GM21717 (cell line): ENCODE measurements around the gene CINP.
"Not testable (repeated sequence)": the region's sequence is repeated elsewhere in the genome, so short reads cannot be mapped to it uniquely, and the experiment has no call there.

Experiments
- ATAC-seq: cut with Tn5 transposase; IDR thresholded peaks from one replicate; pipeline ENCODE4 v1.9.1; 2021; ENCODE audit warnings: mild to moderate bottlenecking, moderate library complexity; ENCODE audit not compliant: unreplicated experiment

Gene CINP

GRCh38 chr14:102356280-102356679 is 6.4 kb downstream of the CINP start:
- no peak for ATAC-seq

DNA sequence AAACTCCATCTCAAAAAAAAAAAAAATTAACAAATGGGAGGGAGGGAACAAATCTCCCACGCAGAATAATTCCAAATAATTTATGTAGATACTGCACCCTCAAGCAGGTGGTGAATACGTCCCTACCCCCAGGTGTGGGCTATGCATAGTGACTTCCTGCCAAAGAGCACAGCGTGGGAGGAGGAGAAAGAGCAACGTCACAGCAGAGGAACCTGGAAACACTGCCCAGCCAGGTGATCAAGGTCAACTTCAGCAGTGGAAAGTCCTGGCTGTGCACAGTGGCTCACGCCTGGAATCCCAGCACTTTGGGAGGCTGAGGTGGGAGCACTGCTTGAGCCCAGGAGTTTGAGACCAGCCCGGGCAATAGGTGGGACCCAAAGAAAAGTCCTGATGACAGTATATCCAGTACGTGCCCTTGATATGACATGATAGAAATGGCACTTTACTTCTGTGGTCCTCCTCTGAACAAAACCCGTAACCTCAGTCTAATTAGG is 9.5 kb downstream of the CINP start:
- no peak for ATAC-seq

GRCh38 chr14:102352213-102352612 is 10.5 kb downstream of the CINP start:
- no peak for ATAC-seq

DNA sequence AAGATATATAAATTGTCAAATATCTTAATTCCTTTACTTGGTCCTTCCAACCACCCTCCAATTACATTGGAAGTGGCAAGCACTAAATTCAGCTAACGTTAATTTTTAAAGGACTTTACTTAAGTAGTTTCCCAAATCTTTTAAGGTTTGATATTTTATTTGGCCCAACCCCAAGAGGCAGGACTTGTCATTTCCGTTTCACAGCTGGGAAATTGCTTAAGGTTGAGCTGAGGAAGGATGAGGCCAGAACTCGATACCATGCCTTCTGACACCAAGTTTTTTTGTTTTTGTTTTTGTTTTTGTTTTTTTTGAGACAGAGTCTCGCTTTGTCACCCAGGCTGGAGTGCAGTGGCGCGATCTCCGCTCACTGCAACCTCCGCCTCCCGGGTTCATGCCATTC is 11.1 kb downstream of the CINP start:
- ATAC-seq: not testable (repeated sequence)

GRCh38 chr14:102351023-102351422 is 11.7 kb downstream of the CINP start:
- ATAC-seq: no peak

- ATAC-seq: no peak
Measured at GRCh38 chr14:102348376-102348775, 14.3 kb downstream of the CINP start.

- ATAC-seq: no peak
Measured at GRCh38 chr14:102346645-102347044, 16.0 kb downstream of the CINP start.

- ATAC-seq: no peak
Measured at GRCh38 chr14:102345232-102345631, 17.5 kb downstream of the CINP start.

- ATAC-seq: no peak
Measured at GRCh38 chr14:102344485-102344884, 18.2 kb downstream of the CINP start.

- no peak for ATAC-seq
Measured at GRCh38 chr14:102344084-102344483, 18.6 kb downstream of the CINP start.

- ATAC-seq: no peak
Measured at GRCh38 chr14:102342238-102342637, 20.5 kb downstream of the CINP start.

DNA sequence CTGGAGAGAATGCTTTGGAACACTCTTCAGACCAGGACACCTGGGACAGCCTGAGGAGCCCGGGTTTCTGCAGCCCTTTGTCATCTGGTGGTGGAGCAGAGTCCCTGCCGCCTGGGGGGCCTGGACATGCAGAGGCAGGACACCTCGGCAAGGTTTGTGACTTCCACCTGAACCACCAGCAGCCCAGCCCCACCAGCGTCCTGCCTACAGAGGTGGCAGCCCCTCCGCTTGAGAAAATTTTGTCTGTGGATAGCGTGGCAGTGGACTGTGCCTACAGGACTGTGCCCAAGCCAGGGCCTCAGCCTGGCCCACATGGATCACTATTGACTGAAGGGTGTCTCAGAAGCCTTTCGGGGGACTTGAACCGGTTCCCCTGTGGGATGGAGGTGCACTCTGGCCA is 21.1 kb downstream of the CINP start:
- ATAC-seq: no peak

DNA sequence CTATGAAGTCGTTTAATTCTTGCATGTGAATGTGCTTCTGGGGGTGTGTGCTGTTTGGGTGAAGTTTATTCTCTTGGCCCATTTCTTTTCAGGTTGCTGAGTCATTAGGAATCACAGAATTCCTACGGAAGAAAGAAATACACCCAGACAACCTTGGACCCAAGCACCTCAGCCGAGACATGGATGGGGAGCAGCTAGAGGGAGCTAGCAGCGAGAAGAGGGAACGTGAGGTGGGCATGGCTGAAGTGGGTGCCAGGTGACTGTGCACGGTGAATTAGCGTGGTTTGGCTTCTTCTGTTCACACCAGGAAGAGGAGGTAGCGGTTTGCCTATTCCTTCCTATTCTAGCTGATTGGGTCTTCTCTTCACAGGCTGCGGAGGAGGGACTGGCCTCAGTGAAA is 24.0 kb downstream of the CINP start:
- no peak for ATAC-seq

DNA sequence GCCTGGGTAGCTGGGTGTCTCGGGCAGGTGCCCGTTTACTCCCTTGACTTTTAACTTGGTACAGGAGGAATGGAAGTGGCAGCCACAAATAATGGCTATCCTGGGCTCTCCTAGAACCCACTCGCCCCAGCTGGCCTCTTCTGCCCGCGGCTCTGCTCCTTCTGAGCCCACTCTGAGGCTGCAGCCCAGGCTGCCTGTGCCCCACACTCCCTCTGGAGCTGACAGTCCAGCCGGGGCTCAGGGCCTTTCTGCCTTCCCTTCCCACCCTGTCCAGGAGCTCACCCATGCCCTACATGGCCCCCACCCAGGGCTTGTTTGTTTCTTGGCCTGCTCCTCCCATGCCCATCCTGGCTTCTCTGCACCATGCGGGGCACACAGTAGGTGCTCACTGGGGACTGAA is 27.5 kb downstream of the CINP start:
- ATAC-seq: no peak

DNA sequence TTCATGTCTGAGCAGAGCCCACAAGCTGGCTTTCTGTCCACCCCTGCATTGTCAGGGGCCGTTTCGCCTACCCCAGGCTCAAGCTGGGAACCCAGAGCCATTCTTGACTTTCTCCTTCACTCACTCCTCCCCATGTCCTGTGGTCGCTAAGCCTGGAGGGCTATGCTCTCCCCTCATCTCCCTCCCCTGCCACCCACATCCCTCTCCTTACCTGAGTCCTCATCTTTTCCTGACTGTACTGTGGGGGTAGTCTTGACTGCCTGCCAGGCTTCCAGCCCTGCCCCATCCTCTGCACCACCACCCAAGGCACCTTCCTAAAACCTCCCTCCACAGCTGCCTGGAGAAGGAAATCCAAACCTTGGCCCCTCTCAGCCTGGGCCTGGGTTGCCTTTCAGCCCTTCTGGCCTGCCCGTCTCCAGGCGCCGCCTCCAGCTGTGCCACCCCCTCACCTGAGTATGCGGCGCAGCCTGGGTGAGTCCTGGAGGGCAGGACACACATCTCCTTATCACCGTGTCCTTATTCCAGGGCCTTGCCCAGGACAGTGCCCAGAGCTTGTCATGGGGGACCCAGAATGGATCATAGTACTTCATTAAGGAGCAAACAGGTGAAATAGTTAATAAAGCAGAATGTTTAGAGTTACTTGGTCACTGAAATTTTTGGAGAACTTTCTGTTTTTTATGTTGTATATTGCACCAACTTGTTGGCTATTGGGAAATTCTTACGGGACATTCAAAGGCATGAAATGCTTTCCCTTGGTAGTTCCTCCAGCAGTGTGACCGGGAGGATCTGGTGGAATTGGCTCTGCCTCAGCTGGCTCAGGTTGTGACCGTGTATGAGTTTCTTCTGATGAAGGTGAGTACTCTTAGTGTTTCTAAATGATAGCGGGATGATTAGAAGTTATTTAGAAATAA is 28.6 kb downstream of the CINP start:
- no peak for ATAC-seq

GRCh38 chr14:102333390-102333789 is 29.3 kb downstream of the CINP start:
- ATAC-seq: no peak

GRCh38 chr14:102330806-102331205 is 31.9 kb downstream of the CINP start:
- ATAC-seq: no peak

DNA sequence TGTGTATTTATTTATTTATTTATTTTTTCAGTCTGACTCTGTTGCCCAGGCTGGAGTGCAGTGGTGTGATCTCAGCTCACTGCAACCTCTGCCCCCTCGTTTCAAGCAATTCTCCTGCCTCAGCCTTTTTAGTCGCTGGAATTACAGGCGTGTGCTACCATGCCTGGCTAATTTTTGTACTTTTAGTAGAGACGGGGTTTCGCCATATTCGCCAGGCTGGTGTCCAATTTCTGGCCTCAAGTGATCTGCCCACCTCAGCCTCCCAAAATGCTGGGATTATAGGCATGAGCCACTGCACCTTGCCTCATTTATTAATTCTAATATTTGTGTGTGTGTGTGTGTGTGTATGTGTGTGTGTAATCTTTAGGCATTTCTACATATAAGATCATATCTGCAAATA is 33.3 kb downstream of the CINP start:
- not testable (repeated sequence) for ATAC-seq

- ATAC-seq: no peak
Measured at GRCh38 chr14:102326583-102326982, 36.1 kb downstream of the CINP start.

DNA sequence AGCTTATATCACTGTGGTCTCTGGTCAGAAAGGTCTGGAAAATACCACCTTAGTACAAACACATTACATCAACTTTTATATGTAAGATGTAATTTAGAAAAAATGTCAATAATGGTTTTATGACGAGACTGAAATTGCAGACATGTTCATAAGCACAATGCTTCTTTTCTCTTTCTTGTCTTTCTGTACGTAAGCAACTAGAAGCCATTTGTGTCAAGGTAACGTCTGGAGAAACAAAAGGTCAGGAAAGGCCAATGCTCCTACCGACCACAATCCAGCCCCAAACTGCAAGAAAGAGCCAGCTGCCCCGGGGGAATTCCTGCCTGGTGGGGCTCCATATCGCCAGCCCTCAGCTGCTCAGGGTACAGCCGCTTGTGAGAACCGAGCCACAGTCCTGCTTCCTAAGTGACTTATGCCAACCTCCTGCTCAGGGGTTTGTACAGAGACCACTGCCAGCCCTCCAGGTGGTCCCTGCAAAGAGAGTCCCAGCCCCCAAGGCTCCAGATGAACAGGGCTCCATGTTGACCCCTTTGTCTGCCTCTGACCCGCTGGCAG is 36.8 kb downstream of the CINP start:
- ATAC-seq: no peak

GRCh38 chr14:102323102-102323501 is 39.6 kb downstream of the CINP start:
- no peak for ATAC-seq
